Brain microvascular endothelial cell (primary cell): ENCODE measurements around the gene RRP8.

Experiments used
- DNase-seq: peaks from one replicate; pipeline ENCODE4 v3.0.0-alpha.2; 2020
- H3K27ac ChIP-seq: fragments of 250-450 bp; sonication (Bioruptor Pico); 2 replicates; pipeline ENCODE4 v1.5.1; 2020; ENCODE audit warnings: mild to moderate bottlenecking, moderate library complexity
- H3K27me3 ChIP-seq: fragments of 250-450 bp; sonication (Bioruptor Pico); replicated peaks from 2 replicates; pipeline ENCODE4 v1.5.1; 2020; ENCODE audit warnings: mild to moderate bottlenecking
- H3K36me3 ChIP-seq: fragments of 250-450 bp; sonication (Bioruptor Pico); replicated peaks from 2 replicates; pipeline ENCODE4 v1.5.1; 2020; ENCODE audit warnings: mild to moderate bottlenecking
- H3K4me3 ChIP-seq: 2 replicates; pipeline ENCODE4 v1.5.1; 2011; ENCODE audit warnings: low read depth, mild to moderate bottlenecking, control low read depth, low read length, moderate library complexity
- CTCF ChIP-seq: IDR thresholded peaks from 2 replicates; pipeline ENCODE4 v1.5.1; 2011; ENCODE audit warnings: low read depth, mild to moderate bottlenecking, moderate library complexity, low read length, control low read depth, inconsistent platforms; ENCODE audit errors: missing control alignments
- in situ Hi-C: cut with HindIII; loops from 2 replicates; pipeline ENCODE4 v1.10.0; 2017; ENCODE audit warnings: low sequenced_read_pairs, low pct_ligation_motif_present

The RRP8 gene

DNA sequence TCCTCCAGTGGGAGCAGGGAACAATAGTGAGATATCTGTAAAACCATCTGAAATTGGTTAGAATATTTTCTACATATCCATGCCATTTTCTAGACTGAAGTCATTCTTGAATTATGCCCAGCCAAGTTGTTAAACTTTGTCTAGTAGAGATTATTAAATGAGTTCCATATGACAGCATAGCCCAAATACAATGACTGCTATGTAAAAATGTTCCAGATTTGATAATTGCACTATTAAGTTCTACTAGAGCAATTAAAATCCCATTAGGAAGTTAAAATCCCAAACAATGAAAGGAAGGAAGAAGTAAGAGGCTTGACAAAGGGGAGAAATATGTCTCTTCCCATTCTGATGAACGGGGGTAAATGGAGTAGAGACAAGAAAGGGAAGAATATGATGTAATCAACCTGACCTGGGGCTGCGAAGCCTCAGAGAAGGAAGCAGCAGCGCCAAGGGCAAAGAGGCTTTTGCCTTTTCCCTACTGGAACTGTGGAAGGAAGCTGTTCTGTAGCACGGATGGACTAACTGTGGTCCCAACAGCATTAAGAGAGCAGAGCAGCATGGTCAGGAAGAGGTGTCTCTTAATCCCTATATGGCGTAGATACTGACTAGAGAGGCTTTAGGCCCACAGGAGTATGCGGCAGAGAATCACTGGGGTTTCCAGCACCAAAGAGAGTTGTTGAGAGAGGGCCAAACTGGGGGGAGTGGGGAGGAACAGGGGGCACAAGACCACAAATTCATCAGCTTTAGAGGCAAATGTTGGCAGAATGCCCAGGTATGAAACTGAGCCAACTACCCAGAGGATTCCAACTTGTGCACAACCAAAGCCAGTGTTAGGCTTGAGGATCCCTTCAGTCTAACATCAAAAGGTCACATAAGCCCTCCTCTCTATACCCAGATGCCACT, 26.7 kb downstream of the RRP8 start:
- Histone ChIP-seq H3K27ac (no peak overlapping the region), H3K36me3 (no peaks in the 10 kb centered on the region), H3K27me3 (no peaks in the 10 kb centered on the region), H3K4me3 (no peak overlapping the region)
- TF ChIP-seq CTCF, result no peak
- DNase-seq, result no peak
- in situ Hi-C loops, result no loop called here

DNA sequence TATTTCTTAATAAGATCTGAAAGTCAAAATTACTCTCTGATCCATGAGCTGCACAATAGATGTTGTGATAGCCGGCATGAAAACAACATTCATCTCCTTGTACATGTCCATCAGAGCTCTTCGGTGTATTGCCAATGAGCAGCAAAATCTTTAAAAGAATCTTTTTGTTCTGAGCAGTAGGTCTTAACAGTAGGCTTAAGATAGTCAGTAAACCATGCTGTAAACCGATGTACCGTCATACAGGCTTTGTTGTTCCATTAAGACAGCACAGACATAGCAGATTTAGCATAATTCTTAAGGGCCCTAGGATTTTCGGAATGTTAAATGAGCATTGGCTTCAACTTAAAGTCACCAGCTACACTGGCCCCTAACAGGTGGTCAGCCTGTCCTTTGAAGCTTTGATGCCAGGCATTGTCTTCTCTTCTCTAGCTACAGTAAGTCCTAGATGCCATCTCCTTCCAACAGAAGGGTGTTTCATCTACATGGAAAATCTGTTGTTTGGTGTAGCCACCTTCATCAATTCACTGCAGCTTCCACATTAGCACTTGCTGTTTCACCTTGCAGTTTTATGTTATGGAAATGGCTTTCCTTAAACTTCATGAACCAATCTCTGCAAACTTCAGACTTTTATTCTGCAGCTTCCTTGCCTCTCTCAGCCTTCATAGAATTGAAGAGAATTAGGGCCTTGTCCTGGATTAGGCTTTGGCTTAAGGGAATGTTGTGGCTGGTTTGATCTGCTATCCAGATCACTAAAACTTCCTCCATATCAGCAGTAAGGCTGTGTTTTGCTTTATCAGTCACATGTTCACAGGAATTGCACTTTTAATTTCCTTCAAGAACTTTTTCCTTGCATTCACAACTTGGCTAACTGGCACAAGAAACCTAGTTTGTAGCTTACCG, 28.4 kb downstream of the RRP8 start:
- in situ Hi-C loops, result no loop called here
- no peaks in the 10 kb centered on the region for H3K36me3 ChIP-seq
- H3K4me3 ChIP-seq, result no peak overlapping the region
- H3K27ac ChIP-seq, result no peak overlapping the region
- no peak for TF ChIP-seq CTCF
- no peak for DNase-seq
- H3K27me3 ChIP-seq, result no peaks in the 10 kb centered on the region

DNA sequence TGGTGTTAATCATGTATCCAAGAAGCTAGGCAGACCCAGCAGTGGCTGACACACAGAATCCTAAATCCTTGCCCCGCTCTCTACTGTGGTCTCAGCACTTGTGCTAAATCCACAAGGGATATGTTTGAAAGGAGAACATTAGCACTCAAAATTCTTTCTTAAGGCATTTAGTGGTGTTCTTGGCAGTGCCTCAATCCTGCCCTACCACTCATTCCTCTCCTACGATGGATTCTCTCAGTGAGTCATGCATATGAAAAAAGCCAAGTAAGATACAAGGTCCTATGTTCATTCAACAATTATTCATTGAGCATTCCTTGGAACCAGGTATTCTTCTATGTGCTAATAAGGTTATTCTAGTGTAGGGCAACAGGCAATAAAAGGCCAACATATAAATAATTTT, 31.2 kb downstream of the RRP8 start:
- peak; percentile 42 for DNase-seq
- Histone ChIP-seq H3K36me3 (no peaks in the 10 kb centered on the region), H3K4me3 (no peak overlapping the region), H3K27me3 (no peaks in the 10 kb centered on the region), H3K27ac (no peak overlapping the region)
- in situ Hi-C loops, result no loop called here
- no peak for TF ChIP-seq CTCF

GRCh38 chr11:6571434-6572008, 31.9 kb downstream of the RRP8 start:
- DNase-seq, result no peak
- H3K27ac ChIP-seq, result no peak overlapping the region
- H3K36me3 ChIP-seq, result no peaks in the 10 kb centered on the region
- TF ChIP-seq CTCF, result no peak
- H3K27me3 ChIP-seq, result no peaks in the 10 kb centered on the region
- H3K4me3 ChIP-seq, result no peak overlapping the region
- in situ Hi-C loops, result no loop called here

DNA sequence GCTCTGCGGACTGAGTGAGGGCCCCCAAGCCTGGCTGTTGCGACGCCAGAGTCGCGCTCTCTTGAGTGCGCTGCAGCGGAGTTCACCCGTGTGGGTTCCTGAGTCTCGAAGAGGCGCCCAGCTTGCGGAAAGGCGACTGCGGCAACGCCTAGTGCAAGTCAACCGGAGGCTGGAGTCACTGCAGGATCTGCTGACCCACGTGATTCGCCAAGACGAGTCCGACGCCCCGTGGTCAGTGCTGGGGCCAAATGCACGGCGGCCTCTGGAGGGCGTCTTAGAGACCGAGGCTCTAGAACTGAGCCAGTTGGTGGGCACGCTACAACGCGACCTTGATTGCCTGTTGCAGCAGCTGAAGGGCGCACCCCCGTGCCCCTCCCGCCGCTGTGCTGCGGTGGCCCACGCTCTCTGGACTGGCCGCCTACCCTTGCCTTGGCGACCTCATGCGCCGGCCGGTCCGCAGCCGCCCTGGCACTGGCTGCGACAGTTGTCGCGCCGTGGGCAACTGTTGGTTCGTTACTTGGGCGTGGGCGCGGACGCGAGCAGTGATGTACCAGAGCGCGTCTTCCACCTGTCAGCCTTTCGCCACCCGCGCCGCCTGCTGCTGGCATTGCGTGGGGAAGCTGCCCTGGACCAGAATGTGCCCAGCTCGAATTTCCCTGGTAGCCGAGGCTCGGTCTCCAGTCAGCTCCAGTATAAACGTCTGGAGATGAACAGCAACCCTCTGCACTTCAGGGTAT, 32.6 kb downstream of the RRP8 start:
- H3K36me3 ChIP-seq, result no peaks in the 10 kb centered on the region
- peak; percentile 5 for TF ChIP-seq CTCF
- no peak overlapping the region for H3K4me3 ChIP-seq
- no peak for DNase-seq
- H3K27me3 ChIP-seq, result no peaks in the 10 kb centered on the region
- in situ Hi-C loops, result no loop called here
- no peak overlapping the region for H3K27ac ChIP-seq
